Spinal cord (tissue), 10 donors: ENCODE data around the gene SOX18. TPM values are rescaled to one million over a fixed set of nuclear protein-coding genes. Genes with fewer than 3 reads are reported as not detected.

Experiments used
- DNase-seq, 6 donors: peaks; one replicate each; pipeline versions ENCODE4 v3.0.0 to v3.0.0-alpha.2; 2013 to 2015; ENCODE audit warnings: low spot score in 6 of 6, low read depth in 4 of 6
- H3K27ac ChIP-seq: one replicate; pipeline ENCODE4 v1.5.1; 2013; ENCODE audit warnings: low read depth, low read length, control low read depth
- H3K27me3 ChIP-seq: one replicate; pipeline ENCODE4 v1.6.1; 2013; ENCODE audit warnings: low read length; ENCODE audit not compliant: control insufficient read depth, insufficient read depth
- H3K36me3 ChIP-seq: one replicate; pipeline ENCODE4 v1.6.1; 2013; ENCODE audit warnings: low read length; ENCODE audit not compliant: control insufficient read depth, insufficient read depth
- H3K4me1 ChIP-seq: one replicate; pipeline ENCODE4 v1.6.1; 2013; ENCODE audit warnings: low read length; ENCODE audit not compliant: control insufficient read depth, insufficient read depth
- H3K4me3 ChIP-seq: one replicate; pipeline ENCODE4 v1.5.1; 2013; ENCODE audit warnings: low read depth, low read length, control low read depth
- H3K9me3 ChIP-seq: one replicate; pipeline ENCODE4 v1.6.1; 2013; ENCODE audit warnings: low read length; ENCODE audit not compliant: control insufficient read depth, insufficient read depth
- WGBS: methylation state at CpG from one replicate; pipeline ENCODE4 v1.1.5; 2013; ENCODE audit warnings: missing lambda C conversion rate; ENCODE audit not compliant: insufficient coverage; 5-methylcytosine and 5-hydroxymethylcytosine counted together
- polyA plus RNA-seq, 2 donors: library from polyadenylated mRNA; unstranded; fragments of 120-200 nt; gene quantifications; one replicate each; pipeline ENCODE4 v1.2.1, GENCODE V29; 2013; ENCODE audit not compliant: insufficient read length in 2 of 2
- total RNA-seq, 2 donors: library from RNA; depleted of rRNA in 1 of 2; stranded (reverse); fragments of 120-200 nt in 1 of 2; fragments of >200 nt in 1 of 2; gene quantifications; one replicate each; pipeline versions ENCODE4 v1.2.3 to v1.2.4, GENCODE V29; 2013 to 2014
- donor health status: healthy.

Gene SOX18
- total and polyA plus RNA-seq, 4 donors: 2.4 to 12.3 (median 5.8) TPM

GRCh38 chr20:64069614-64070243 lies 20.3 kb upstream of the SOX18 start:
- DNase-seq: peak in 1 of 6 donors; percentile 45
- 50% methylated on average over 13 of the region's 14 CpGs for WGBS
- Histone ChIP-seq H3K27ac (no peak overlapping the region), H3K4me1 (peaks cover 20% of the 10 kb centered on the region), H3K36me3 (peaks cover 93% of the 10 kb centered on the region), H3K9me3 (no peaks in the 10 kb centered on the region), H3K4me3 (no peak overlapping the region), H3K27me3 (no peaks in the 10 kb centered on the region)

GRCh38 chr20:64069209-64069613 lies 19.8 kb upstream of the SOX18 start:
- no peaks in the 10 kb centered on the region for H3K9me3 ChIP-seq
- WGBS: 90% methylated on average over 20 of the region's 20 CpGs
- no peak overlapping the region for H3K4me3 ChIP-seq
- H3K27ac ChIP-seq: no peak overlapping the region
- H3K27me3 ChIP-seq: no peaks in the 10 kb centered on the region
- H3K36me3 ChIP-seq: peaks cover 92% of the 10 kb centered on the region
- H3K4me1 ChIP-seq: peaks cover 25% of the 10 kb centered on the region
- no peak for DNase-seq

GRCh38 chr20:64068386-64069208 lies 19.2 kb upstream of the SOX18 start:
- H3K36me3 ChIP-seq: peaks cover 88% of the 10 kb centered on the region
- WGBS: 78% methylated on average over 9 of the region's 12 CpGs
- no peak for DNase-seq
- no peak overlapping the region for H3K4me3 ChIP-seq
- H3K27ac ChIP-seq: no peak overlapping the region
- peaks cover 31% of the 10 kb centered on the region for H3K4me1 ChIP-seq
- H3K9me3 ChIP-seq: no peaks in the 10 kb centered on the region
- no peaks in the 10 kb centered on the region for H3K27me3 ChIP-seq

- no peak for DNase-seq
- no peaks in the 10 kb centered on the region for H3K27me3 ChIP-seq
- peaks cover 32% of the 10 kb centered on the region for H3K4me1 ChIP-seq
- H3K9me3 ChIP-seq: no peaks in the 10 kb centered on the region
- no peak overlapping the region for H3K4me3 ChIP-seq
- H3K27ac ChIP-seq: no peak overlapping the region
- 80% methylated on average over 9 of the region's 12 CpGs for WGBS
- peaks cover 83% of the 10 kb centered on the region for H3K36me3 ChIP-seq
These were observed 18.4 kb upstream of the SOX18 start for GRCh38 chr20:64067733-64068307.

- H3K27me3 ChIP-seq: no peaks in the 10 kb centered on the region
- peaks cover 76% of the 10 kb centered on the region for H3K36me3 ChIP-seq
- H3K4me3 ChIP-seq: no peak overlapping the region
- DNase-seq: no peak
- no peak overlapping the region for H3K27ac ChIP-seq
- 92% methylated on average over 6 of the region's 6 CpGs for WGBS
- peaks cover 39% of the 10 kb centered on the region for H3K4me1 ChIP-seq
- H3K9me3 ChIP-seq: no peaks in the 10 kb centered on the region
These were observed 17.7 kb upstream of the SOX18 start for GRCh38 chr20:64067005-64067632.

- no peak for DNase-seq
- Histone ChIP-seq H3K9me3 (no peaks in the 10 kb centered on the region), H3K4me3 (no peak overlapping the region), H3K4me1 (peaks cover 41% of the 10 kb centered on the region), H3K27ac (no peak overlapping the region), H3K36me3 (peaks cover 64% of the 10 kb centered on the region), H3K27me3 (no peaks in the 10 kb centered on the region)
- 56% methylated on average over 5 of the region's 5 CpGs for WGBS
These were observed 16.5 kb upstream of the SOX18 start for GRCh38 chr20:64065974-64066343.

- H3K27me3 ChIP-seq: no peaks in the 10 kb centered on the region
- H3K36me3 ChIP-seq: peaks cover 58% of the 10 kb centered on the region
- H3K4me3 ChIP-seq: no peak overlapping the region
- 63% methylated on average over 27 of the region's 27 CpGs for WGBS
- peaks cover 41% of the 10 kb centered on the region for H3K4me1 ChIP-seq
- no peak overlapping the region for H3K27ac ChIP-seq
- no peaks in the 10 kb centered on the region for H3K9me3 ChIP-seq
- DNase-seq: no peak
These were observed 15.9 kb upstream of the SOX18 start for GRCh38 chr20:64065062-64065973.

- 54% methylated on average over 9 of the region's 12 CpGs for WGBS
- H3K27me3 ChIP-seq: no peaks in the 10 kb centered on the region
- peak overlapping the region; percentile 71 for H3K4me3 ChIP-seq
- peaks cover 47% of the 10 kb centered on the region for H3K36me3 ChIP-seq
- peaks cover 33% of the 10 kb centered on the region for H3K4me1 ChIP-seq
- no peak for DNase-seq
- no peak overlapping the region for H3K27ac ChIP-seq
- H3K9me3 ChIP-seq: no peaks in the 10 kb centered on the region
These were observed 14.8 kb upstream of the SOX18 start for GRCh38 chr20:64064145-64064698.
